Colonic mucosa (tissue), 4 donors: Measurements from ENCODE around the gene MPV17. TPM values are rescaled to one million over a fixed set of nuclear protein-coding genes. Genes with fewer than 3 reads are reported as not detected.

Source experiments
- DNase-seq: peaks from one replicate; pipeline ENCODE4 v3.0.0-alpha.2; 2020
- H3K27ac ChIP-seq: fragments of 200-600 bp; one replicate; pipeline ENCODE4 v1.8.0; 2021
- H3K27me3 ChIP-seq: fragments of 200-600 bp; one replicate; pipeline ENCODE4 v1.8.0; 2021
- H3K36me3 ChIP-seq: fragments of 200-600 bp; one replicate; pipeline ENCODE4 v1.8.0; 2021
- H3K4me1 ChIP-seq: fragments of 200-600 bp; one replicate; pipeline ENCODE4 v1.8.0; 2021; ENCODE audit warnings: mild to moderate bottlenecking
- H3K4me3 ChIP-seq: fragments of 200-600 bp; one replicate; pipeline ENCODE4 v1.8.0; 2021
- H3K9ac ChIP-seq, 2 donors: one replicate each; pipeline ENCODE4 v1.7.0; 2013; ENCODE audit warnings: control low read depth in 2 of 2, low read depth in 2 of 2, low read length in 2 of 2
- H3K9me3 ChIP-seq: fragments of 200-600 bp; one replicate; pipeline ENCODE4 v1.8.0; 2021
- CTCF ChIP-seq: fragments of 200-600 bp; IDR thresholded peaks from one replicate; pipeline ENCODE4 v1.8.0; 2022; ENCODE audit warnings: antibody characterized with exemption, mild to moderate bottlenecking
- intact Hi-C: fragments of 100-400 bp; cut with DNase I; formaldehyde crosslinking; loops from one replicate; pipeline ENCODE4 v1.14.1; 2022
- total RNA-seq, 2 donors: library from RNA; stranded (reverse); fragmentation: NEBNext Ultra II Directional in 1 of 2; extraction: Animal tissue kit (Norgen Biotek cat#: 25700) in 1 of 2; gene quantifications; one replicate each; pipeline ENCODE4 v1.2.1, GENCODE V29; 2021
- donor health status: healthy.
- donor health status: DM: no; HTN: no; CAD: no.
- donor health status: DM: no; HTN: no; CAD: no.

MPV17 gene
- total RNA-seq, 2 donors from 2014 or later: 35.0 to 58.3 TPM

GRCh38 chr2:27294928-27295327, 28.0 kb downstream of the MPV17 start:
- no peaks in the 10 kb centered on the region for H3K36me3 ChIP-seq
- H3K27me3 ChIP-seq: no peaks in the 10 kb centered on the region
- no peak overlapping the region for H3K9ac ChIP-seq
- no peaks in the 10 kb centered on the region for H3K9me3 ChIP-seq
- H3K27ac ChIP-seq: no peak overlapping the region
- no peak overlapping the region for H3K4me3 ChIP-seq
- TF ChIP-seq CTCF: no peak
- no peak for DNase-seq
- no peaks in the 10 kb centered on the region for H3K4me1 ChIP-seq
- intact Hi-C loops: no loop called here

GRCh38 chr2:27291865-27292264, 31.0 kb downstream of the MPV17 start:
- no peaks in the 10 kb centered on the region for H3K4me1 ChIP-seq
- no peaks in the 10 kb centered on the region for H3K9me3 ChIP-seq
- H3K27ac ChIP-seq: no peak overlapping the region
- no peaks in the 10 kb centered on the region for H3K27me3 ChIP-seq
- no peak overlapping the region for H3K9ac ChIP-seq
- DNase-seq: no peak
- TF ChIP-seq CTCF: no peak
- H3K36me3 ChIP-seq: no peaks in the 10 kb centered on the region
- H3K4me3 ChIP-seq: no peak overlapping the region
- intact Hi-C loops: no loop called here

GRCh38 chr2:27290549-27290948, 32.3 kb downstream of the MPV17 start:
- Histone ChIP-seq H3K4me3 (no peak overlapping the region), H3K36me3 (no peaks in the 10 kb centered on the region), H3K27me3 (no peaks in the 10 kb centered on the region), H3K27ac (no peak overlapping the region), H3K9me3 (no peaks in the 10 kb centered on the region), H3K4me1 (no peaks in the 10 kb centered on the region), H3K9ac (no peak overlapping the region)
- intact Hi-C loops: no loop called here
- TF ChIP-seq CTCF: no peak
- no peak for DNase-seq

GRCh38 chr2:27288610-27289009, 34.3 kb downstream of the MPV17 start:
- Histone ChIP-seq H3K27ac (no peak overlapping the region), H3K4me1 (no peaks in the 10 kb centered on the region), H3K9ac (no peak overlapping the region), H3K36me3 (no peaks in the 10 kb centered on the region), H3K9me3 (no peaks in the 10 kb centered on the region), H3K27me3 (no peaks in the 10 kb centered on the region), H3K4me3 (no peak overlapping the region)
- no peak for DNase-seq
- no peak for TF ChIP-seq CTCF
- intact Hi-C loops: loop anchor here (10.0 kb wide), 1 partner anchor 324 kb away; no protein-coding TSS in a partner anchor

- no peak overlapping the region for H3K27ac ChIP-seq
- H3K9ac ChIP-seq: no peak overlapping the region
- no peak overlapping the region for H3K4me3 ChIP-seq
- TF ChIP-seq CTCF: no peak
- H3K27me3 ChIP-seq: no peaks in the 10 kb centered on the region
- no peaks in the 10 kb centered on the region for H3K4me1 ChIP-seq
- intact Hi-C loops: loop anchor here (10.0 kb wide), 1 partner anchor 321 kb away; no protein-coding TSS in a partner anchor
- no peak for DNase-seq
- no peaks in the 10 kb centered on the region for H3K9me3 ChIP-seq
- H3K36me3 ChIP-seq: no peaks in the 10 kb centered on the region
Observed at GRCh38 chr2:27285481-27285880, 37.4 kb downstream of the MPV17 start.
